HCT116 (cell line): ENCODE data around the gene RASSF6. TPM values are rescaled to one million over a fixed set of nuclear protein-coding genes. Genes with fewer than 3 reads are reported as not detected.
"Not testable (repeated sequence)": the region's sequence is repeated elsewhere in the genome, so short reads cannot be mapped to it uniquely, and the experiment has no call there.

ENCODE experiments used
- ATAC-seq: fragments of 200-7000 bp; cut with Tn5 transposase; 2 replicates; pipeline ENCODE4 v1.9.1; 2020; ENCODE audit warnings: mild to moderate bottlenecking, moderate library complexity
- BruUV-seq: library from RNA; stranded (reverse); fragments of 400-500 nt; replicated peaks from 2 replicates; lab custom pipeline; 2021; lab: Mats Ljungman, UMichigan
- CTCF ChIA-PET: fragments of 300-600 bp; sonication (Branson Sonifier 250); formaldehyde crosslinking; loops from one replicate; lab custom pipeline; 2021; ENCODE audit warnings: antibody characterized with exemption; lab: Charles Lee
- POLR2A ChIA-PET: fragments of 300-600, 350-600 bp; sonication (Branson Sonifier 250); formaldehyde crosslinking; loops from one replicate; lab custom pipeline; 2021; ENCODE audit warnings: antibody characterized with exemption; lab: Charles Lee
- RAD21 ChIA-PET, 2 experiments: fragments of 300-600 bp; sonication (Branson Sonifier 250); formaldehyde crosslinking; loops; one replicate each; lab custom pipeline; 2023; ENCODE audit warnings: low total read pairs in 2 of 2; ENCODE audit not compliant: uncharacterized antibody in 2 of 2, unreplicated experiment in 2 of 2, low non-redundant PET in 1 of 2; lab: Charles Lee
- DNase-seq: peaks from one replicate; pipeline ENCODE4 v3.0.0-alpha.2; 2010; ENCODE audit warnings: low read depth, low spot score
- H2AFZ ChIP-seq: fragments of 200-600 bp; shearing (Covaris generic), sonication (generic); 2 replicates; pipeline ENCODE4 v1.6.1; 2017; ENCODE audit warnings: low read depth, mixed run types, mixed read lengths, antibody characterized with exemption, low read length; ENCODE audit not compliant: poor library complexity, severe bottlenecking
- H3K27ac ChIP-seq: 2 replicates; pipeline ENCODE4 v1.5.1; 2012; ENCODE audit warnings: low read depth, low read length
- H3K27me3 ChIP-seq: fragments of 200-600 bp; sonication (generic); 2 replicates; pipeline ENCODE4 v1.6.1; 2016; ENCODE audit warnings: mixed run types, low read length, mixed read lengths; ENCODE audit not compliant: insufficient read depth
- H3K36me3 ChIP-seq, 2 experiments: fragments of 200-500 bp in 1 of 2; fragments of 200-600 bp in 1 of 2; sonication (Bioruptor generic) in 1 of 2; sonication (generic) in 1 of 2; 2 replicates each; pipeline versions ENCODE4 v1.5.1 to v1.6.1; 2014 to 2016; ENCODE audit warnings: low read length in 2 of 2, inconsistent platforms in 1 of 2, mixed read lengths in 1 of 2, mixed run types in 1 of 2; ENCODE audit not compliant: insufficient read depth in 2 of 2, control insufficient read depth in 1 of 2
- H3K4me1 ChIP-seq, 2 experiments: fragments of 200-600 bp in 1 of 2; sonication (generic) in 1 of 2; 2 replicates each; pipeline versions ENCODE4 v1.5.1 to v1.6.1; 2012 to 2017; ENCODE audit warnings: low read length in 2 of 2, inconsistent platforms in 1 of 2, mild to moderate bottlenecking in 1 of 2, mixed read lengths in 1 of 2, mixed run types in 1 of 2, moderate library complexity in 1 of 2; ENCODE audit not compliant: insufficient read depth in 2 of 2, control insufficient read depth in 1 of 2
- H3K4me2 ChIP-seq: fragments of 200-600 bp; sonication (generic); 2 replicates; pipeline ENCODE4 v1.6.1; 2017; ENCODE audit warnings: mixed run types, low read length, mixed read lengths
- H3K4me3 ChIP-seq, 2 experiments: fragments of 200-600 bp in 1 of 2; sonication (generic) in 1 of 2; replicated peaks in 1 of 2; 2 replicates each; pipeline ENCODE4 v1.5.1; 2011 to 2016; ENCODE audit warnings: low read length in 2 of 2, control low read depth in 1 of 2, low read depth in 1 of 2, mild to moderate bottlenecking in 1 of 2, mixed read lengths in 1 of 2, mixed run types in 1 of 2
- H3K79me2 ChIP-seq: fragments of 200-600 bp; sonication (generic); 2 replicates; pipeline ENCODE4 v1.6.1; 2017; ENCODE audit warnings: mild to moderate bottlenecking, mixed run types, low read length, moderate library complexity, mixed read lengths; ENCODE audit not compliant: insufficient read depth
- H3K9ac ChIP-seq: fragments of 200-600 bp; sonication (generic); 2 replicates; pipeline ENCODE4 v1.6.1; 2016; ENCODE audit warnings: low read length, mixed read lengths
- H3K9me2 ChIP-seq: fragments of 200-600 bp; sonication (generic), shearing (Covaris generic); 2 replicates; pipeline ENCODE4 v1.6.1; 2017; ENCODE audit warnings: mixed run types, mild to moderate bottlenecking, moderate library complexity; ENCODE audit not compliant: insufficient read depth
- H3K9me3 ChIP-seq, 2 experiments: fragments of 200-500 bp in 1 of 2; fragments of 200-600 bp in 1 of 2; sonication (Bioruptor generic) in 1 of 2; sonication (generic) in 1 of 2; 2 replicates each; pipeline ENCODE4 v1.6.1; 2014 to 2017; ENCODE audit warnings: low read length in 2 of 2, mixed read lengths in 2 of 2, inconsistent platforms in 1 of 2, low read depth in 1 of 2, mild to moderate bottlenecking in 1 of 2, mixed run types in 1 of 2, moderate library complexity in 1 of 2; ENCODE audit not compliant: control insufficient read depth in 1 of 2, insufficient read depth in 1 of 2
- H4K20me1 ChIP-seq: fragments of 200-600 bp; sonication (generic), shearing (Covaris generic); 2 replicates; pipeline ENCODE4 v1.6.1; 2017; ENCODE audit warnings: mixed run types, mild to moderate bottlenecking, moderate library complexity; ENCODE audit not compliant: insufficient read depth
- CBX3 ChIP-seq: IDR thresholded peaks from 2 replicates; pipeline ENCODE4 v1.6.1; 2012; ENCODE audit warnings: low read depth
- ELF1 ChIP-seq: IDR thresholded peaks from 2 replicates; pipeline ENCODE4 v1.6.1; 2012; ENCODE audit warnings: low read depth, borderline replicate concordance
- FOSL1 ChIP-seq: IDR thresholded peaks from 2 replicates; pipeline ENCODE4 v1.6.1; 2012; ENCODE audit warnings: low read depth
- JUND ChIP-seq: IDR thresholded peaks from 2 replicates; pipeline ENCODE4 v1.6.1; 2012
- POLR2A ChIP-seq: IDR thresholded peaks from 2 replicates; pipeline ENCODE4 v1.7.0; 2011; ENCODE audit warnings: borderline replicate concordance; ENCODE audit not compliant: insufficient read depth, insufficient read length; ENCODE audit errors: extremely low read depth
- RAD21 ChIP-seq: IDR thresholded peaks from 2 replicates; pipeline ENCODE4 v1.6.1; 2012; ENCODE audit warnings: low read depth, mild to moderate bottlenecking
- SIN3A ChIP-seq: IDR thresholded peaks from 2 replicates; pipeline ENCODE4 v1.6.1; 2012; ENCODE audit warnings: low read depth
- SP1 ChIP-seq: IDR thresholded peaks from 2 replicates; pipeline ENCODE4 v1.6.1; 2012; ENCODE audit warnings: low read depth
- SRF ChIP-seq: IDR thresholded peaks from 2 replicates; pipeline ENCODE4 v1.6.1; 2012; ENCODE audit warnings: low read depth
- TCF7L2 ChIP-seq: IDR thresholded peaks from 2 replicates; pipeline ENCODE4 v1.7.0; 2011; ENCODE audit warnings: borderline replicate concordance, inconsistent platforms; ENCODE audit not compliant: insufficient read depth, insufficient read length; ENCODE audit errors: extremely low read depth
- YY1 ChIP-seq: IDR thresholded peaks from 2 replicates; pipeline ENCODE4 v1.6.1; 2011; ENCODE audit warnings: low read length, low read depth, moderate library complexity, mild to moderate bottlenecking; ENCODE audit not compliant: insufficient replicate concordance; ENCODE audit errors: extremely low read depth
- ZNF274 ChIP-seq: fragments of 200-500 bp; sonication (Bioruptor generic); IDR thresholded peaks from 2 replicates; pipeline ENCODE4 v1.6.1; 2014; ENCODE audit warnings: mild to moderate bottlenecking, low read depth, low read length, inconsistent platforms
- intact Hi-C: fragments of 100-400 bp; cut with micrococcal nuclease; formaldehyde crosslinking; loops from 2 replicates; pipeline ENCODE4 v1.10.0; 2022
- total RNA-seq: library from RNA; stranded (reverse); gene quantifications from one replicate; pipeline ENCODE4 v1.2.1, GENCODE V29; 2021; ENCODE audit not compliant: unreplicated experiment
- TF ChIP-seq, protein P1 (sequence below): IDR thresholded peaks from 2 replicates; pipeline ENCODE4 v1.6.1; 2011; ENCODE audit warnings: mild to moderate bottlenecking, low read length, moderate library complexity; ENCODE audit not compliant: insufficient replicate concordance; ENCODE audit errors: extremely low read depth
- TF ChIP-seq, protein P2 (sequence below): IDR thresholded peaks from 2 replicates; pipeline ENCODE4 v1.6.1; 2012; ENCODE audit warnings: low read depth

Gene RASSF6
- total RNA-seq, 1 experiment from 2014 or later, result 1.1 TPM

DNA sequence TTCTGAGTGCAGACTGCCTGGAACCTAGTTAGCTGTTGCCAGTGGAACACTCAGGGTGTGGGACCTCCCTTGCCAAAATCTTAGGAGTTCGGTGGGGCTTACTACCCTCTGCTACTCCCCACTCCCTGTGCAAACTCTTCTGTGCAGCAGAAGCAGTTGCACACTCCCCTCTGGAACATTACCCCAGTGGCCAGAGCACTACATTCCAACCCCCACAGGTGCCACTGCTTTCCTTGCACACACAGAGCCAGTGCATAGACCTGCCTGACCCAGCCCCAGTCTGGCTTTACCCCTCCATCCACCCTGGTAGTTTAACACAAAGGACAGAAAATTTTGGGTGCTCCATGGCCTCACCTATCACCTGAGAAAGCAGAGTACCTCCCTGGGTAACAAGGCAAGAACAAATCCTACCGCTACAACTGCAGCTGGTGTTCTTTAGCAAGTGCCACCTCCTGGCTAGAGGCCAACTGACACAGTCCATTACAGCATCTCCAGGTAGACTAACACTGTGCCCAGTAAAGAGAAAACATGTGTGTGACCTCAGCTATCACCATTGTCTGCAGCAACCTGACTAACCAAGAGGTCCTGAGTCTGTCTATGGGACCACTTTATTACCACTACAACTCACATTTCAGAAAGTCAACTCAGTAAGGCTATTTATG is 11.5 kb upstream of the RASSF6 start (continued):
- TF ChIP-seq SRF (no peak), FOSL1 (no peak), ELF1 (no peak)

DNA sequence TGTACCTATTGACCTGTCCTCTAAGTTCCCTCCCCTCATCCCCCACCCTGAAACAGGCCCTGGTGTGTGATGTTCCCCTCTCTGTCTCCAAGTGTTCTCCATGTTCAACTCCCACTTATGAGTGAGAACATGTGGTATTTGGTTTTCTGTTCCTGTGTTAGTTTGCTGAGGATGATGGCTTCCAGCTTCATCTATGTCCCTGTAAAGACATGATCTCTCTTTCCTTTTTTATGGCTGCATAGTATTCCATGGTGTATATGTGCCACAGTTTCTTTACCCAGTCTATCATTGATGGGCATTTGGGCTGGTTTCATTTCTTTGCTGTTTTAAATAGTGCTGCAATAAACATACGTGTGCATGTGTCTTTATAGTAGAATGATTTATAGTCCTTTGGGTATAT is 8.6 kb upstream of the RASSF6 start:
- H3K9ac ChIP-seq, BruUV-seq, CTCF ChIA-PET, H4K20me1 ChIP-seq, H3K4me3 ChIP-seq, ATAC-seq, intact Hi-C loops, H3K4me1 ChIP-seq, H2AFZ ChIP-seq, H3K27ac ChIP-seq, H3K79me2 ChIP-seq, H3K36me3 ChIP-seq, H3K9me3 ChIP-seq, RAD21 ChIA-PET, H3K4me2 ChIP-seq, POLR2A ChIA-PET, H3K9me2 ChIP-seq, H3K27me3 ChIP-seq, DNase-seq: not testable (repeated sequence)

DNA sequence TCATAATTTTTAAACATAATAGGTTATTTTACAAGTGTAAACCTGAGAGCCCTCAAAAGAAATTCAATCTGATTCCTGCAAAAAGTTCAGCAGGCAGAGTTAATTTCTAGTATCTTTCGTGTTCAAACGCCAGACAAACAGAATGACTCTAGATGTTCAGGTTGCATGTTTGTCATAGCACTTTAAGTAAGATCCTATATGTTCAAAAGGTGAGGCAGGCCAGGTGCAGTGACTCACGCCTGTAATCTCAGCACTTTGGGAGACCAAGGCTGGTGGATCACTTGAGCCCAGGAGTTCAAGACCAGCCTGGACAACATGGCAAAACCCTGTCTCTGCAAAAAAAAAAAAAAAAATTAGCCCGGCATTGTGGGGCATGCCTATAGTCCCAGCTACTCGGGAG is 1.1 kb upstream of the RASSF6 start:
- H3K4me2 ChIP-seq, result peak overlapping the region; percentile 76
- POLR2A ChIA-PET, result no interaction called here
- no peaks in the 10 kb centered on the region for H4K20me1 ChIP-seq
- TF ChIP-seq TCF7L2, result no peak
- TF ChIP-seq CBX3, result no peak
- no peak for TF ChIP-seq JUND
- TF ChIP-seq SP1, result no peak
- no peak for TF ChIP-seq RAD21
- TF ChIP-seq, protein P1, sequence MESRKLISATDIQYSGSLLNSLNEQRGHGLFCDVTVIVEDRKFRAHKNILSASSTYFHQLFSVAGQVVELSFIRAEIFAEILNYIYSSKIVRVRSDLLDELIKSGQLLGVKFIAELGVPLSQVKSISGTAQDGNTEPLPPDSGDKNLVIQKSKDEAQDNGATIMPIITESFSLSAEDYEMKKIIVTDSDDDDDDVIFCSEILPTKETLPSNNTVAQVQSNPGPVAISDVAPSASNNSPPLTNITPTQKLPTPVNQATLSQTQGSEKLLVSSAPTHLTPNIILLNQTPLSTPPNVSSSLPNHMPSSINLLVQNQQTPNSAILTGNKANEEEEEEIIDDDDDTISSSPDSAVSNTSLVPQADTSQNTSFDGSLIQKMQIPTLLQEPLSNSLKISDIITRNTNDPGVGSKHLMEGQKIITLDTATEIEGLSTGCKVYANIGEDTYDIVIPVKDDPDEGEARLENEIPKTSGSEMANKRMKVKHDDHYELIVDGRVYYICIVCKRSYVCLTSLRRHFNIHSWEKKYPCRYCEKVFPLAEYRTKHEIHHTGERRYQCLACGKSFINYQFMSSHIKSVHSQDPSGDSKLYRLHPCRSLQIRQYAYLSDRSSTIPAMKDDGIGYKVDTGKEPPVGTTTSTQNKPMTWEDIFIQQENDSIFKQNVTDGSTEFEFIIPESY, result no peak
- TF ChIP-seq YY1, result no peak
- TF ChIP-seq, protein P2, sequence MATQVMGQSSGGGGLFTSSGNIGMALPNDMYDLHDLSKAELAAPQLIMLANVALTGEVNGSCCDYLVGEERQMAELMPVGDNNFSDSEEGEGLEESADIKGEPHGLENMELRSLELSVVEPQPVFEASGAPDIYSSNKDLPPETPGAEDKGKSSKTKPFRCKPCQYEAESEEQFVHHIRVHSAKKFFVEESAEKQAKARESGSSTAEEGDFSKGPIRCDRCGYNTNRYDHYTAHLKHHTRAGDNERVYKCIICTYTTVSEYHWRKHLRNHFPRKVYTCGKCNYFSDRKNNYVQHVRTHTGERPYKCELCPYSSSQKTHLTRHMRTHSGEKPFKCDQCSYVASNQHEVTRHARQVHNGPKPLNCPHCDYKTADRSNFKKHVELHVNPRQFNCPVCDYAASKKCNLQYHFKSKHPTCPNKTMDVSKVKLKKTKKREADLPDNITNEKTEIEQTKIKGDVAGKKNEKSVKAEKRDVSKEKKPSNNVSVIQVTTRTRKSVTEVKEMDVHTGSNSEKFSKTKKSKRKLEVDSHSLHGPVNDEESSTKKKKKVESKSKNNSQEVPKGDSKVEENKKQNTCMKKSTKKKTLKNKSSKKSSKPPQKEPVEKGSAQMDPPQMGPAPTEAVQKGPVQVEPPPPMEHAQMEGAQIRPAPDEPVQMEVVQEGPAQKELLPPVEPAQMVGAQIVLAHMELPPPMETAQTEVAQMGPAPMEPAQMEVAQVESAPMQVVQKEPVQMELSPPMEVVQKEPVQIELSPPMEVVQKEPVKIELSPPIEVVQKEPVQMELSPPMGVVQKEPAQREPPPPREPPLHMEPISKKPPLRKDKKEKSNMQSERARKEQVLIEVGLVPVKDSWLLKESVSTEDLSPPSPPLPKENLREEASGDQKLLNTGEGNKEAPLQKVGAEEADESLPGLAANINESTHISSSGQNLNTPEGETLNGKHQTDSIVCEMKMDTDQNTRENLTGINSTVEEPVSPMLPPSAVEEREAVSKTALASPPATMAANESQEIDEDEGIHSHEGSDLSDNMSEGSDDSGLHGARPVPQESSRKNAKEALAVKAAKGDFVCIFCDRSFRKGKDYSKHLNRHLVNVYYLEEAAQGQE, result no peak
- no peak for TF ChIP-seq POLR2A
- TF ChIP-seq FOSL1, result no peak
- TF ChIP-seq SIN3A, result no peak
- no peak for TF ChIP-seq ZNF274

More for the DNA sequence above, 1.1 kb upstream of the RASSF6 start:
- no peak for ATAC-seq
- Histone ChIP-seq H3K9ac (no peak overlapping the region), H2AFZ (peak overlapping the region; percentile 96), H3K27me3 (no peaks in the 10 kb centered on the region), H3K36me3 (no peaks in the 10 kb centered on the region), H3K4me3 (no peak overlapping the region), H3K27ac (no peak overlapping the region), H3K79me2 (no peaks in the 10 kb centered on the region), H3K9me3 (no peaks in the 10 kb centered on the region), H3K4me1 (peaks cover 3 to 21% of the 10 kb centered on the region in 2 experiments; a peak in 2 of 4 replicates), H3K9me2 (no peaks in the 10 kb centered on the region)
- intact Hi-C loops, result no loop called here
- no peak for DNase-seq
- RAD21 ChIA-PET, result no interaction called here
- BruUV-seq, result no TSS peak
- CTCF ChIA-PET, result no interaction called here
